GM19467 (cell line): Measurements from ENCODE around the gene DOK7.

ENCODE experiments used
- ATAC-seq: cut with Tn5 transposase; IDR thresholded peaks from one replicate; pipeline ENCODE4 v1.9.1; 2021; ENCODE audit warnings: mild to moderate bottlenecking, moderate library complexity; ENCODE audit not compliant: unreplicated experiment

Gene DOK7

GRCh38 chr4:3473996-3474765, 11.1 kb downstream of the DOK7 start:
- no peak for ATAC-seq

- no peak for ATAC-seq
Measured at GRCh38 chr4:3475041-3475712, 12.1 kb downstream of the DOK7 start.

- no peak for ATAC-seq
Measured at GRCh38 chr4:3475713-3476260, 12.7 kb downstream of the DOK7 start.

- no peak for ATAC-seq
Measured at GRCh38 chr4:3476341-3476747, 13.2 kb downstream of the DOK7 start.

- ATAC-seq: no peak
Measured at GRCh38 chr4:3476936-3477749, 14.0 kb downstream of the DOK7 start.

- ATAC-seq: no peak
Measured at GRCh38 chr4:3477750-3478430, 14.8 kb downstream of the DOK7 start.

GRCh38 chr4:3478446-3479357, 15.6 kb downstream of the DOK7 start:
- ATAC-seq: no peak

- ATAC-seq: no peak
Measured at GRCh38 chr4:3479358-3480101, 16.4 kb downstream of the DOK7 start.

- ATAC-seq: no peak
Measured at GRCh38 chr4:3480528-3481112, 17.5 kb downstream of the DOK7 start.

- ATAC-seq: no peak
Measured at GRCh38 chr4:3481113-3481531, 18.0 kb downstream of the DOK7 start.

GRCh38 chr4:3481783-3482393, 18.8 kb downstream of the DOK7 start:
- no peak for ATAC-seq

- no peak for ATAC-seq
Measured at GRCh38 chr4:3482707-3483106, 19.6 kb downstream of the DOK7 start.

GRCh38 chr4:3483471-3483921, 20.4 kb downstream of the DOK7 start:
- ATAC-seq: no peak

- no peak for ATAC-seq
Measured at GRCh38 chr4:3484057-3484973, 21.2 kb downstream of the DOK7 start.

GRCh38 chr4:3485011-3485791, 22.1 kb downstream of the DOK7 start:
- no peak for ATAC-seq

- no peak for ATAC-seq
Measured at GRCh38 chr4:3485886-3486540, 22.9 kb downstream of the DOK7 start.
